NB4 (cell line): ENCODE measurements around the gene CREB5.

Source experiments
- DNase-seq: peaks from one replicate; pipeline ENCODE4 v3.0.0; 2010; ENCODE audit warnings: low read depth
- H3K4me3 ChIP-seq: one replicate; pipeline ENCODE4 v1.5.1; 2011; ENCODE audit warnings: mild to moderate bottlenecking, low read depth, low read length, moderate library complexity
- MYC ChIP-seq: IDR thresholded peaks from 2 replicates; pipeline ENCODE4 v1.6.1; 2011; ENCODE audit warnings: low read depth, low read length
- POLR2A ChIP-seq: IDR thresholded peaks from 2 replicates; pipeline ENCODE4 v1.6.1; 2011; ENCODE audit warnings: mild to moderate bottlenecking; ENCODE audit not compliant: insufficient read length; ENCODE audit errors: extremely low read depth
- TF ChIP-seq, protein P1 (sequence below): IDR thresholded peaks from 2 replicates; pipeline ENCODE4 v1.6.1; 2011; ENCODE audit warnings: low read depth, low read length
- TF ChIP-seq, protein P2 (sequence below): IDR thresholded peaks from one replicate; pipeline ENCODE4 v1.5.1; 2012; ENCODE audit warnings: low read depth, low read length

The CREB5 gene

DNA sequence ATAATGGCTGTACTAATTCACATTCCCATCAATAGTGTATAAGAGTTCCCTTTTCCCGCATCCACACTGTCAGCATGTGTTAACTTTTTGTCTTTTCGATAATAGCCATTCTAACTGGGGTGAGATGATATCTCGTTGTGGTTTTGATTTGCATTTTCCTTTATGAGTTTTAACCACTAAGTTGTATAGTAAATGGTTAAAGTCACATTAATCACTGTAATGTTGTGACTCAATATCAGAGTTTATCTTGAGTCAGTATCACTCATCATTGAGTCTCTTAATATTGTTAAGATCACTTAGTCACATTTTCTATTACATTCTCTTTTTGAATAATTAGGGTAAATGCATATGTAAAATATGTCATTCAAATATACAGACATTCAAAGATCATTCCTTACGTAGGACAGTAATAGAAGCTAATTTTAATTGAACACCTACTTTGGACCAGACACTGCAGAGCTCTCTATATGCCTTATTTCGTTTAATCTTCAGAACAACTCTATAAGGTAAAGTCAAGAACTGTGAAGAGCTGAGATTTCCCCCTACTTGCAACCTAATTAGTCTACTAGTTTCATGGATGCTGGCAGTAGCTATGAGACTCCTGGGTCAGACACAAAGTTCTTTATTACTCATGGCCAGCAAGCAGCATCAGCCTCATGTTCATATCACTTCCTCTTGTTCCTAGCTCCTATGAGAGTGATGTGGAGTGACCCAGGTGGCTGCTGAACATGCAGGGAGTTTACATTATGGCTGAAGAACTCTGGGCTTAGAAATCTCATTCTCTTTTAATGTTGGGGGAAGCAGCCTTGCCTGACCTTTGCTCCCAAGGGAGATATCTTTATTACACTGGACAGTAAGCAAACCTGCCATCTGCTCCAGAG, 30.5 kb downstream of the CREB5 start:
- TF ChIP-seq POLR2A = no peak
- TF ChIP-seq, protein P1, sequence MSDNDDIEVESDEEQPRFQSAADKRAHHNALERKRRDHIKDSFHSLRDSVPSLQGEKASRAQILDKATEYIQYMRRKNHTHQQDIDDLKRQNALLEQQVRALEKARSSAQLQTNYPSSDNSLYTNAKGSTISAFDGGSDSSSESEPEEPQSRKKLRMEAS = no peak
- no peak overlapping the region for H3K4me3 ChIP-seq
- no peak for DNase-seq

DNA sequence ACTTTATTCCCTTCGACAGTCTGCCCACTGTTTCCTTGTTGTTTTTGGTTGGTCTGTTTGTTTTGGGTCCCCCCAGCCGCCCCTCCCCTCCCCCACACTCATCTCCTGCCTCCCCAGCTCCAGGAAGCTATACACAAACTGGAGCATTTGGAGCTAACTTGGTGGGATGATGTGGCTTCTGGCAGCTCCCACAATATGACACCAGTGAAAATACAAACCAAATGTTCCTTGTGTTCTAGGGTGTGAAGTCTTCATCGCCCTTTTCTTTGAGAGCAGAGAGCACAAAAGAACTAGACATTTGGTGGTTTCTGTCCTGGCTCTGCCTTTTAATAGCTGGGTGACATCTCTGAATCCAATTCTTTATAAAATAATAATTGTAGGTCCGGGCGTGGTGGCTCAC, 33.8 kb downstream of the CREB5 start:
- TF ChIP-seq, protein P2, sequence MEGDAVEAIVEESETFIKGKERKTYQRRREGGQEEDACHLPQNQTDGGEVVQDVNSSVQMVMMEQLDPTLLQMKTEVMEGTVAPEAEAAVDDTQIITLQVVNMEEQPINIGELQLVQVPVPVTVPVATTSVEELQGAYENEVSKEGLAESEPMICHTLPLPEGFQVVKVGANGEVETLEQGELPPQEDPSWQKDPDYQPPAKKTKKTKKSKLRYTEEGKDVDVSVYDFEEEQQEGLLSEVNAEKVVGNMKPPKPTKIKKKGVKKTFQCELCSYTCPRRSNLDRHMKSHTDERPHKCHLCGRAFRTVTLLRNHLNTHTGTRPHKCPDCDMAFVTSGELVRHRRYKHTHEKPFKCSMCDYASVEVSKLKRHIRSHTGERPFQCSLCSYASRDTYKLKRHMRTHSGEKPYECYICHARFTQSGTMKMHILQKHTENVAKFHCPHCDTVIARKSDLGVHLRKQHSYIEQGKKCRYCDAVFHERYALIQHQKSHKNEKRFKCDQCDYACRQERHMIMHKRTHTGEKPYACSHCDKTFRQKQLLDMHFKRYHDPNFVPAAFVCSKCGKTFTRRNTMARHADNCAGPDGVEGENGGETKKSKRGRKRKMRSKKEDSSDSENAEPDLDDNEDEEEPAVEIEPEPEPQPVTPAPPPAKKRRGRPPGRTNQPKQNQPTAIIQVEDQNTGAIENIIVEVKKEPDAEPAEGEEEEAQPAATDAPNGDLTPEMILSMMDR = no peak
- TF ChIP-seq, protein P1 = no peak
- no peak for TF ChIP-seq POLR2A
- no peak for TF ChIP-seq MYC

DNA sequence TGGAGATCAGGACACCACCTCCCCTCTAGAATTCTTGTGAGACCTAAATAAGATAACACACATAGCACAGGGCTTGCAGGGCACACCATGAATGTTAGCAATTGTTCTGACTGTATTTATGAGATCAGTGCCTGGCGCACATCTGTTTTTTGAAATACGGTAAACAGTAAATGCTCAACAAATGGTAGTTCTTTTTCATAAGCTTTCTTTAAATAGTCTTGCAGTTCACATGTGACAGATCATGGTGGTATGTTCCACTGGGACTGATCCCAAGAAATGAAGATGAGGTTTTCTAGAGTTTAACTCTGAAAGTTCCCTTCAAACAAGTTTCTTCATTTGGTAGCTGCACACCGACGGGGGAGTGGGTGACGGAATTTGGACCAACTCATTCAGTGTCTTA, 34.8 kb downstream of the CREB5 start:
- no peak overlapping the region for H3K4me3 ChIP-seq
- TF ChIP-seq, protein P2 = no peak
- no peak for TF ChIP-seq POLR2A
- TF ChIP-seq, protein P1 = no peak
- no peak for TF ChIP-seq MYC
- DNase-seq = no peak

More for the DNA sequence above, 33.8 kb downstream of the CREB5 start:
- H3K4me3 ChIP-seq = no peak overlapping the region
- no peak for DNase-seq

DNA sequence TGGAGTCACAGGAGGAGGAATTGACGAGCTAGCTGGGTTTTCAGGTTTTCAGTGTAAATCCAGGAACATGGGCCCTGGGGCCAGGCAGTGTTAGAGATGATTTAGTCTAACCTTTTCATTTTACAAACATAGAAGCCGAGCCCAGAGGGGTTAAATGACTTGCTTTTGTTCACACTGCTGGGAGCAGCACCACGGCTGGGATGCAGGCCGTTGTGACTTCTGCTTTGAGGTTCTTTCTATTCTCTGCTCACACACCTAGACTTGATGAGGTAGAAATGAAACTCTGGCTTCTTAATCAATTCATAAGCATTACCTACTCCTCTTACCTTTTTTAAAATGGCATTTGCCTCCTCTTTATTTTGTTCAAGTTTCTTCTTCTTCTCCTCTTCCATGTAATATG, 36.4 kb downstream of the CREB5 start:
- TF ChIP-seq MYC = no peak
- TF ChIP-seq POLR2A = no peak
- TF ChIP-seq, protein P1 = no peak
- TF ChIP-seq, protein P2 = no peak
- H3K4me3 ChIP-seq = no peak overlapping the region
- DNase-seq = no peak

DNA sequence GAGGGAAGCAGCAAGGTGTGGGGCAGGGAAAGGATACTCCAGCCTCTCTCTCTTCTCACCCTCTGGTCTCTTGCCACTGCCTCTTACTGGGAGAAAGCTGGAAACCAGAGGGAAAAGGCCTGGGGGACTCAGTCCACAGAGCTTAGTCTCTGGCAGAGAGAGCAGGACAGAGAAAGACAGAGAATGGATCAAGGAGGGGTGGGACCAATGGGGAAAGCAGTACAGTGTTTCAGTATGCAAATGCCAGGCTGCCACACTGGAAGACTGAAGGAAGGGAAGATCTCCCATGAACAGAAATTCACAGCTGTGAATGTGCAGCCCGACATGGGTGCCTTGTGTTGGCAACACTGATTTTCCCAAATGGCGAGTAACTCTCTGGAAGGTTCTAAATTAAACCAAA, 40.4 kb downstream of the CREB5 start:
- no peak for DNase-seq
- TF ChIP-seq MYC (no peak), POLR2A (no peak)
- TF ChIP-seq, protein P1 = no peak
- TF ChIP-seq, protein P2 = no peak
- no peak overlapping the region for H3K4me3 ChIP-seq

DNA sequence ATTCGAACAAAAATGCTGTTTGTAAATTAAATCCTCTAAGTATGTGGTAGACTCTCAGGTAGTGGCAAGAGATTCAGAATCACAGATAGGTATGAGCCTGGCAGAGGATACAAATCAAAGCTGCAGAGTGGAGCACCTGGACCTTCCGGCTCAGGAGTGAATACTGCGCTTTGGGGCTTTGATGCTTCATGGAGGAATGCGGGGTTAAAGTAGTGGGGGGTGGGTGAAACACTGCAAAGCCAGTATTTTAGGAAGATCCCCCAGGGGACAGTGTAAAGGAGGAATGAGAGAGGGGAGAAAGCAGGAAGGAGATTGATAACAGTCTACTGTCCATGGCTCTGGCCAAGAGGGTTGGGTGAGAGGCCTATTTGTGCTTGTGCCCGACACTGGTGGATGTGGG, 43.2 kb downstream of the CREB5 start:
- no peak overlapping the region for H3K4me3 ChIP-seq
- TF ChIP-seq MYC (no peak), POLR2A (no peak)
- TF ChIP-seq, protein P2 = no peak
- TF ChIP-seq, protein P1 = no peak
- DNase-seq = no peak
